ENCODE data around the gene BRD9.

- TF ChIP-seq CTCF (IDR thresholded peaks at IDR 0.05; ENCODE audit: low read length) (no peak), EZH2 (IDR thresholded peaks at IDR 0.05; ENCODE audit: borderline replicate concordance, low read length) (no peak)
These were observed 30.0 kb downstream of the BRD9 start for GRCh38 chr5:862367-863243.
